GM23338 (cell line): ENCODE data around the gene SYNE2.

Source experiments
- CREB1 ChIP-seq: fragments of 250-450 bp; sonication (Bioruptor Pico); IDR thresholded peaks from 2 replicates; pipeline ENCODE4 v1.5.0; 2020; ENCODE audit warnings: low read depth, mild to moderate bottlenecking, moderate library complexity
- EZH2 ChIP-seq: fragments of 200-600 bp; sonication (generic); IDR thresholded peaks from one replicate; pipeline ENCODE4 v1.8.0; 2017; ENCODE audit warnings: antibody characterized with exemption, mild to moderate bottlenecking, low read depth; ENCODE audit not compliant: unreplicated experiment
- EZH2phosphoT487 ChIP-seq: fragments of 200-600 bp; sonication (generic); IDR thresholded peaks from one replicate; pipeline ENCODE4 v1.8.1; 2018; ENCODE audit warnings: antibody characterized with exemption; ENCODE audit not compliant: unreplicated experiment
- JUNB ChIP-seq: IDR thresholded peaks from one replicate; pipeline ENCODE4 v1.6.1; 2016; ENCODE audit warnings: antibody characterized with exemption; ENCODE audit not compliant: unreplicated experiment
- NANOG ChIP-seq: IDR thresholded peaks from 2 replicates; pipeline ENCODE4 v1.6.1; 2016; ENCODE audit warnings: antibody characterized with exemption, borderline replicate concordance
- POLR2AphosphoS5 ChIP-seq: IDR thresholded peaks from 2 replicates; pipeline ENCODE4 v1.6.1; 2016; ENCODE audit warnings: antibody characterized with exemption, low read depth
- STAT1 ChIP-seq: IDR thresholded peaks from one replicate; pipeline ENCODE4 v1.6.1; 2016; ENCODE audit warnings: antibody characterized with exemption; ENCODE audit not compliant: unreplicated experiment
- ZNF114 ChIP-seq: fragments of 250-450 bp; sonication (Bioruptor Pico); IDR thresholded peaks from 2 replicates; pipeline ENCODE4 v1.5.0; 2020; ENCODE audit warnings: mild to moderate bottlenecking, moderate library complexity
- ZNF331 ChIP-seq: fragments of 250-450 bp; sonication (Bioruptor Pico); IDR thresholded peaks from 2 replicates; pipeline ENCODE4 v1.5.0; 2020; ENCODE audit warnings: low read depth, mild to moderate bottlenecking, moderate library complexity
- TF ChIP-seq, protein P1 (sequence below), 2 experiments: fragments of 200-600 bp in 1 of 2; sonication (generic) in 1 of 2; conservative IDR thresholded peaks; 2 replicates each; pipeline versions ENCODE4 v1.5.1 to v1.6.1; 2016 to 2017; ENCODE audit warnings: antibody characterized with exemption in 2 of 2, low read depth in 2 of 2, mild to moderate bottlenecking in 2 of 2, moderate library complexity in 1 of 2
- TF ChIP-seq, protein P2 (sequence below): IDR thresholded peaks from one replicate; pipeline ENCODE4 v1.6.1; 2018; ENCODE audit warnings: antibody characterized with exemption; ENCODE audit not compliant: unreplicated experiment
- TF ChIP-seq, protein P3 (sequence below): fragments of 250-450 bp; sonication (Bioruptor Pico); IDR thresholded peaks from 2 replicates; pipeline ENCODE4 v1.5.0; 2020; ENCODE audit warnings: mild to moderate bottlenecking, moderate library complexity
- TF ChIP-seq, protein P4 (sequence below): IDR thresholded peaks from 2 replicates; pipeline ENCODE4 v1.6.1; 2016; ENCODE audit warnings: antibody characterized with exemption

DNA sequence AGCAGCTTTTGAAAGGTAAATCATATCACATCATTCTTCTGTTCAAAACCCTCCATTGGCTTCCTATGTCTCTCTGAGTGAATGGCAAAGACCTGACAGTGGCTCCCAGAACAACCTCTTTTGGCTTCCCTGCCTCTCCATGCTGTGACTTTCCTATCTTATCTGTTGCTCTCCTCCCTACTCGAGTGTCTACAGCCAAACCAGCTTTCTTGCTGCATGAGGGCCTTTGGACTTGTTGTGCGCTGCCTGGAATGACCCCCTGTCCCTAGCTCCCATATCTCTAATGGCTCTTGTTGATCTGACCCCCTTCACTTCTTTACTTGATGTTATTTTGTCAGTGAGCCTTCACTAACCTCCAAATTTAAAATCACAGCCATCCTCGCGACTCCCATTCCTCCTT lies 2.5 kb downstream of the SYNE2 start:
- TF ChIP-seq, protein P1, sequence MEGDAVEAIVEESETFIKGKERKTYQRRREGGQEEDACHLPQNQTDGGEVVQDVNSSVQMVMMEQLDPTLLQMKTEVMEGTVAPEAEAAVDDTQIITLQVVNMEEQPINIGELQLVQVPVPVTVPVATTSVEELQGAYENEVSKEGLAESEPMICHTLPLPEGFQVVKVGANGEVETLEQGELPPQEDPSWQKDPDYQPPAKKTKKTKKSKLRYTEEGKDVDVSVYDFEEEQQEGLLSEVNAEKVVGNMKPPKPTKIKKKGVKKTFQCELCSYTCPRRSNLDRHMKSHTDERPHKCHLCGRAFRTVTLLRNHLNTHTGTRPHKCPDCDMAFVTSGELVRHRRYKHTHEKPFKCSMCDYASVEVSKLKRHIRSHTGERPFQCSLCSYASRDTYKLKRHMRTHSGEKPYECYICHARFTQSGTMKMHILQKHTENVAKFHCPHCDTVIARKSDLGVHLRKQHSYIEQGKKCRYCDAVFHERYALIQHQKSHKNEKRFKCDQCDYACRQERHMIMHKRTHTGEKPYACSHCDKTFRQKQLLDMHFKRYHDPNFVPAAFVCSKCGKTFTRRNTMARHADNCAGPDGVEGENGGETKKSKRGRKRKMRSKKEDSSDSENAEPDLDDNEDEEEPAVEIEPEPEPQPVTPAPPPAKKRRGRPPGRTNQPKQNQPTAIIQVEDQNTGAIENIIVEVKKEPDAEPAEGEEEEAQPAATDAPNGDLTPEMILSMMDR (conservative IDR thresholded peaks at IDR 0.05; ENCODE audit: low read depth in 2 of 2), result no peak
- TF ChIP-seq EZH2phosphoT487, result no peak
- TF ChIP-seq, protein P2, sequence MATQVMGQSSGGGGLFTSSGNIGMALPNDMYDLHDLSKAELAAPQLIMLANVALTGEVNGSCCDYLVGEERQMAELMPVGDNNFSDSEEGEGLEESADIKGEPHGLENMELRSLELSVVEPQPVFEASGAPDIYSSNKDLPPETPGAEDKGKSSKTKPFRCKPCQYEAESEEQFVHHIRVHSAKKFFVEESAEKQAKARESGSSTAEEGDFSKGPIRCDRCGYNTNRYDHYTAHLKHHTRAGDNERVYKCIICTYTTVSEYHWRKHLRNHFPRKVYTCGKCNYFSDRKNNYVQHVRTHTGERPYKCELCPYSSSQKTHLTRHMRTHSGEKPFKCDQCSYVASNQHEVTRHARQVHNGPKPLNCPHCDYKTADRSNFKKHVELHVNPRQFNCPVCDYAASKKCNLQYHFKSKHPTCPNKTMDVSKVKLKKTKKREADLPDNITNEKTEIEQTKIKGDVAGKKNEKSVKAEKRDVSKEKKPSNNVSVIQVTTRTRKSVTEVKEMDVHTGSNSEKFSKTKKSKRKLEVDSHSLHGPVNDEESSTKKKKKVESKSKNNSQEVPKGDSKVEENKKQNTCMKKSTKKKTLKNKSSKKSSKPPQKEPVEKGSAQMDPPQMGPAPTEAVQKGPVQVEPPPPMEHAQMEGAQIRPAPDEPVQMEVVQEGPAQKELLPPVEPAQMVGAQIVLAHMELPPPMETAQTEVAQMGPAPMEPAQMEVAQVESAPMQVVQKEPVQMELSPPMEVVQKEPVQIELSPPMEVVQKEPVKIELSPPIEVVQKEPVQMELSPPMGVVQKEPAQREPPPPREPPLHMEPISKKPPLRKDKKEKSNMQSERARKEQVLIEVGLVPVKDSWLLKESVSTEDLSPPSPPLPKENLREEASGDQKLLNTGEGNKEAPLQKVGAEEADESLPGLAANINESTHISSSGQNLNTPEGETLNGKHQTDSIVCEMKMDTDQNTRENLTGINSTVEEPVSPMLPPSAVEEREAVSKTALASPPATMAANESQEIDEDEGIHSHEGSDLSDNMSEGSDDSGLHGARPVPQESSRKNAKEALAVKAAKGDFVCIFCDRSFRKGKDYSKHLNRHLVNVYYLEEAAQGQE, result no peak
- no peak for TF ChIP-seq POLR2AphosphoS5
- no peak for TF ChIP-seq EZH2
- TF ChIP-seq, protein P3, sequence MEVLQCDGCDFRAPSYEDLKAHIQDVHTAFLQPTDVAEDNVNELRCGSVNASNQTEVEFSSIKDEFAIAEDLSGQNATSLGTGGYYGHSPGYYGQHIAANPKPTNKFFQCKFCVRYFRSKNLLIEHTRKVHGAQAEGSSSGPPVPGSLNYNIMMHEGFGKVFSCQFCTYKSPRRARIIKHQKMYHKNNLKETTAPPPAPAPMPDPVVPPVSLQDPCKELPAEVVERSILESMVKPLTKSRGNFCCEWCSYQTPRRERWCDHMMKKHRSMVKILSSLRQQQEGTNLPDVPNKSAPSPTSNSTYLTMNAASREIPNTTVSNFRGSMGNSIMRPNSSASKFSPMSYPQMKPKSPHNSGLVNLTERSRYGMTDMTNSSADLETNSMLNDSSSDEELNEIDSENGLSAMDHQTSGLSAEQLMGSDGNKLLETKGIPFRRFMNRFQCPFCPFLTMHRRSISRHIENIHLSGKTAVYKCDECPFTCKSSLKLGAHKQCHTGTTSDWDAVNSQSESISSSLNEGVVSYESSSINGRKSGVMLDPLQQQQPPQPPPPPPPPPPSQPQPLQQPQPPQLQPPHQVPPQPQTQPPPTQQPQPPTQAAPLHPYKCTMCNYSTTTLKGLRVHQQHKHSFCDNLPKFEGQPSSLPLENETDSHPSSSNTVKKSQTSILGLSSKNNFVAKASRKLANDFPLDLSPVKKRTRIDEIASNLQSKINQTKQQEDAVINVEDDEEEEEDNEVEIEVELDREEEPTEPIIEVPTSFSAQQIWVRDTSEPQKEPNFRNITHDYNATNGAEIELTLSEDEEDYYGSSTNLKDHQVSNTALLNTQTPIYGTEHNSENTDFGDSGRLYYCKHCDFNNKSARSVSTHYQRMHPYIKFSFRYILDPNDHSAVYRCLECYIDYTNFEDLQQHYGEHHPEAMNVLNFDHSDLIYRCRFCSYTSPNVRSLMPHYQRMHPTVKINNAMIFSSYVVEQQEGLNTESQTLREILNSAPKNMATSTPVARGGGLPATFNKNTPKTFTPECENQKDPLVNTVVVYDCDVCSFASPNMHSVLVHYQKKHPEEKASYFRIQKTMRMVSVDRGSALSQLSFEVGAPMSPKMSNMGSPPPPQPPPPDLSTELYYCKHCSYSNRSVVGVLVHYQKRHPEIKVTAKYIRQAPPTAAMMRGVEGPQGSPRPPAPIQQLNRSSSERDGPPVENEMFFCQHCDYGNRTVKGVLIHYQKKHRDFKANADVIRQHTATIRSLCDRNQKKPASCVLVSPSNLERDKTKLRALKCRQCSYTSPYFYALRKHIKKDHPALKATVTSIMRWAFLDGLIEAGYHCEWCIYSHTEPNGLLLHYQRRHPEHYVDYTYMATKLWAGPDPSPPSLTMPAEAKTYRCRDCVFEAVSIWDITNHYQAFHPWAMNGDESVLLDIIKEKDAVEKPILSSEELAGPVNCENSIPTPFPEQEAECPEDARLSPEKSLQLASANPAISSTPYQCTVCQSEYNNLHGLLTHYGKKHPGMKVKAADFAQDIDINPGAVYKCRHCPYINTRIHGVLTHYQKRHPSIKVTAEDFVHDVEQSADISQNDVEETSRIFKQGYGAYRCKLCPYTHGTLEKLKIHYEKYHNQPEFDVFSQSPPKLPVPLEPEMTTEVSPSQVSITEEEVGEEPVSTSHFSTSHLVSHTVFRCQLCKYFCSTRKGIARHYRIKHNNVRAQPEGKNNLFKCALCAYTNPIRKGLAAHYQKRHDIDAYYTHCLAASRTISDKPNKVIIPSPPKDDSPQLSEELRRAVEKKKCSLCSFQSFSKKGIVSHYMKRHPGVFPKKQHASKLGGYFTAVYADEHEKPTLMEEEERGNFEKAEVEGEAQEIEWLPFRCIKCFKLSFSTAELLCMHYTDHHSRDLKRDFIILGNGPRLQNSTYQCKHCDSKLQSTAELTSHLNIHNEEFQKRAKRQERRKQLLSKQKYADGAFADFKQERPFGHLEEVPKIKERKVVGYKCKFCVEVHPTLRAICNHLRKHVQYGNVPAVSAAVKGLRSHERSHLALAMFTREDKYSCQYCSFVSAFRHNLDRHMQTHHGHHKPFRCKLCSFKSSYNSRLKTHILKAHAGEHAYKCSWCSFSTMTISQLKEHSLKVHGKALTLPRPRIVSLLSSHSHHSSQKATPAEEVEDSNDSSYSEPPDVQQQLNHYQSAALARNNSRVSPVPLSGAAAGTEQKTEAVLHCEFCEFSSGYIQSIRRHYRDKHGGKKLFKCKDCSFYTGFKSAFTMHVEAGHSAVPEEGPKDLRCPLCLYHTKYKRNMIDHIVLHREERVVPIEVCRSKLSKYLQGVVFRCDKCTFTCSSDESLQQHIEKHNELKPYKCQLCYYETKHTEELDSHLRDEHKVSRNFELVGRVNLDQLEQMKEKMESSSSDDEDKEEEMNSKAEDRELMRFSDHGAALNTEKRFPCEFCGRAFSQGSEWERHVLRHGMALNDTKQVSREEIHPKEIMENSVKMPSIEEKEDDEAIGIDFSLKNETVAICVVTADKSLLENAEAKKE (CRISPR knock-in tag), result no peak
- no peak for TF ChIP-seq JUNB
- no peak for TF ChIP-seq CREB1
- TF ChIP-seq, protein P4, sequence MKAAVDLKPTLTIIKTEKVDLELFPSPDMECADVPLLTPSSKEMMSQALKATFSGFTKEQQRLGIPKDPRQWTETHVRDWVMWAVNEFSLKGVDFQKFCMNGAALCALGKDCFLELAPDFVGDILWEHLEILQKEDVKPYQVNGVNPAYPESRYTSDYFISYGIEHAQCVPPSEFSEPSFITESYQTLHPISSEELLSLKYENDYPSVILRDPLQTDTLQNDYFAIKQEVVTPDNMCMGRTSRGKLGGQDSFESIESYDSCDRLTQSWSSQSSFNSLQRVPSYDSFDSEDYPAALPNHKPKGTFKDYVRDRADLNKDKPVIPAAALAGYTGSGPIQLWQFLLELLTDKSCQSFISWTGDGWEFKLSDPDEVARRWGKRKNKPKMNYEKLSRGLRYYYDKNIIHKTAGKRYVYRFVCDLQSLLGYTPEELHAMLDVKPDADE, result no peak
- TF ChIP-seq ZNF331, result no peak
- no peak for TF ChIP-seq ZNF114
- TF ChIP-seq STAT1, result no peak
- no peak for TF ChIP-seq NANOG
